DND-41 (cell line): ENCODE results near the gene VAV2.

Source experiments
- ATAC-seq: fragments of 200-7000 bp; cut with Tn5 transposase; 3 replicates; pipeline ENCODE4 v1.9.1; 2021; ENCODE audit warnings: low read depth; ENCODE audit not compliant: insufficient read depth
- DNase-seq: peaks from one replicate; pipeline ENCODE4 v3.0.0-alpha.2; 2020
- H2AFZ ChIP-seq: 2 replicates; pipeline ENCODE4 v1.6.0; 2012; ENCODE audit warnings: low read depth, low read length
- H3K27ac ChIP-seq: 2 replicates; pipeline ENCODE4 v1.5.1; 2012; ENCODE audit warnings: low read length, inconsistent platforms
- H3K27me3 ChIP-seq: fragments of 200-600 bp; sonication (generic); 2 replicates; pipeline ENCODE4 v1.6.0; 2012; ENCODE audit warnings: low read length, mild to moderate bottlenecking, inconsistent platforms; ENCODE audit not compliant: insufficient read depth, poor library complexity
- H3K36me3 ChIP-seq: 2 replicates; pipeline ENCODE4 v1.5.1; 2012; ENCODE audit warnings: low read length, inconsistent platforms; ENCODE audit not compliant: insufficient read depth
- H3K4me1 ChIP-seq: 2 replicates; pipeline ENCODE4 v1.5.1; 2012; ENCODE audit warnings: mild to moderate bottlenecking, low read length; ENCODE audit not compliant: insufficient read depth
- H3K4me2 ChIP-seq: 2 replicates; pipeline ENCODE4 v1.6.0; 2012; ENCODE audit warnings: mild to moderate bottlenecking, moderate library complexity, low read length, inconsistent platforms; ENCODE audit not compliant: insufficient read depth
- H3K4me3 ChIP-seq, 2 experiments: fragments of 200-600 bp in 1 of 2; shearing (Covaris generic) in 1 of 2; 2 replicates each; pipeline ENCODE4 v1.5.1; 2012 to 2016; ENCODE audit warnings: inconsistent platforms in 2 of 2, low read length in 2 of 2, mild to moderate bottlenecking in 2 of 2, low read depth in 1 of 2, moderate library complexity in 1 of 2
- H3K79me2 ChIP-seq: 2 replicates; pipeline ENCODE4 v1.6.0; 2012; ENCODE audit warnings: low read length, inconsistent platforms; ENCODE audit not compliant: insufficient read depth
- H3K9ac ChIP-seq: 2 replicates; pipeline ENCODE4 v1.6.0; 2012; ENCODE audit warnings: low read depth, mild to moderate bottlenecking, inconsistent platforms, low read length, moderate library complexity
- H3K9me3 ChIP-seq: 2 replicates; pipeline ENCODE4 v1.5.1; 2012; ENCODE audit warnings: low read length, moderate library complexity, mild to moderate bottlenecking, inconsistent platforms; ENCODE audit not compliant: insufficient read depth, severe bottlenecking
- H4K20me1 ChIP-seq: 2 replicates; pipeline ENCODE4 v1.6.0; 2012; ENCODE audit warnings: low read length; ENCODE audit not compliant: insufficient read depth
- EZH2 ChIP-seq: IDR thresholded peaks from 3 replicates; pipeline ENCODE4 v1.6.1; 2012; ENCODE audit warnings: borderline replicate concordance, low read depth, mild to moderate bottlenecking, moderate library complexity, low read length, inconsistent platforms; ENCODE audit not compliant: severe bottlenecking
- TF ChIP-seq, protein P1 (sequence below): IDR thresholded peaks from 2 replicates; pipeline ENCODE4 v1.5.1; 2012; ENCODE audit warnings: borderline replicate concordance, low read length, moderate library complexity, mild to moderate bottlenecking; ENCODE audit not compliant: poor library complexity, severe bottlenecking; ENCODE audit errors: extremely low read depth

The VAV2 gene

DNA sequence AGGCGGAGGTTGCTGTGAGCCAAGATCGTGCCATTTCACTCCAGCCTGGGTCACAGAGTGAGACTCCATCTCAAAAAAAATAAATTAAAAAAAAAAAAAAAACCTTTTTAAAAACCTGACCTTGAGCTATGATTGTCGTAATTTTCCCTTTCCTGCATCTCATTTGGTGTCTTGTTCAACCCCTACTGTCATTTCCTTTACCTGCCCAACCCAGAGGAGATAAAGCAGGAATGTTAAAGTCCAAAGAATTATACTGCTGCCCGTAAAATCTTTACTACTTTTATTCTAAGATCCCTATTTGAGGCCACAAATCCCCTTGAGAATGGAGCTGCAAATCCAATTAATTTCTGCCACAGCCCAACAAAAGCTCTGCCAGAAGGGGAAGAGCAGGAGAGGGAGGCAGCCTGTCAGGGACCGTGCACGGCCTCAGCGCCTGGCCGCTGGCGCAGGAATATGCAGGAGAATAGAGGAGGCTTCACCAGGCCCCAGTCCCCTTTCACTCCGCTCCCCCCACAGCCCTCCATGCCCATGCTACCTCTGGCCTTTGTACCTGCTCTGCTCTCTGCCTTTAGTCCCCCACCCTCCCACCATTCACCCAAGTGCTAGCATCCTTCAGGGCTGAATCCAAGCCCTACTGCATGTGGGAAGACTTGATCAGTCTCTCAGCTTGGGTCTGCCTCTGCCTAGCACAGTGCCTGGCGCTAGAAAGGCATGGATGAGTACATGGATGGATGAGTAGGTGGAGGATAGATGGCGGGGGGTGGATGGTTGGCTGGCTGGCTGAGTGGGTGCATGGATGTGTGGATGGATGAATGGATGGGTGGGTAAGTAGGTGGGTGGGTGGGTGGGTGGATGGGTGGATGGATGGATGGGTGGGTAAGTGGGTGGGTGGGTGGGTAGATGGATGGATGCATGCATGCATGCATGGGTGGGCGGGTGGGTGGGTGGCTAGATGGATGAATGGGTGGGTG is 154.2 kb downstream of the VAV2 start:
- Histone ChIP-seq H3K4me1 (no peaks in the 10 kb centered on the region), H3K79me2 (no peaks in the 10 kb centered on the region), H3K27ac (no peak overlapping the region), H3K36me3 (no peaks in the 10 kb centered on the region), H3K9me3 (no peaks in the 10 kb centered on the region), H2AFZ (no peak overlapping the region), H4K20me1 (no peaks in the 10 kb centered on the region), H3K27me3 (no peaks in the 10 kb centered on the region), H3K9ac (no peak overlapping the region), H3K4me3 (no peak overlapping the region), H3K4me2 (no peak overlapping the region)
- ATAC-seq (no peak), DNase-seq (no peak)
- TF ChIP-seq, protein P1, sequence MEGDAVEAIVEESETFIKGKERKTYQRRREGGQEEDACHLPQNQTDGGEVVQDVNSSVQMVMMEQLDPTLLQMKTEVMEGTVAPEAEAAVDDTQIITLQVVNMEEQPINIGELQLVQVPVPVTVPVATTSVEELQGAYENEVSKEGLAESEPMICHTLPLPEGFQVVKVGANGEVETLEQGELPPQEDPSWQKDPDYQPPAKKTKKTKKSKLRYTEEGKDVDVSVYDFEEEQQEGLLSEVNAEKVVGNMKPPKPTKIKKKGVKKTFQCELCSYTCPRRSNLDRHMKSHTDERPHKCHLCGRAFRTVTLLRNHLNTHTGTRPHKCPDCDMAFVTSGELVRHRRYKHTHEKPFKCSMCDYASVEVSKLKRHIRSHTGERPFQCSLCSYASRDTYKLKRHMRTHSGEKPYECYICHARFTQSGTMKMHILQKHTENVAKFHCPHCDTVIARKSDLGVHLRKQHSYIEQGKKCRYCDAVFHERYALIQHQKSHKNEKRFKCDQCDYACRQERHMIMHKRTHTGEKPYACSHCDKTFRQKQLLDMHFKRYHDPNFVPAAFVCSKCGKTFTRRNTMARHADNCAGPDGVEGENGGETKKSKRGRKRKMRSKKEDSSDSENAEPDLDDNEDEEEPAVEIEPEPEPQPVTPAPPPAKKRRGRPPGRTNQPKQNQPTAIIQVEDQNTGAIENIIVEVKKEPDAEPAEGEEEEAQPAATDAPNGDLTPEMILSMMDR, result no peak
- no peak for TF ChIP-seq EZH2

DNA sequence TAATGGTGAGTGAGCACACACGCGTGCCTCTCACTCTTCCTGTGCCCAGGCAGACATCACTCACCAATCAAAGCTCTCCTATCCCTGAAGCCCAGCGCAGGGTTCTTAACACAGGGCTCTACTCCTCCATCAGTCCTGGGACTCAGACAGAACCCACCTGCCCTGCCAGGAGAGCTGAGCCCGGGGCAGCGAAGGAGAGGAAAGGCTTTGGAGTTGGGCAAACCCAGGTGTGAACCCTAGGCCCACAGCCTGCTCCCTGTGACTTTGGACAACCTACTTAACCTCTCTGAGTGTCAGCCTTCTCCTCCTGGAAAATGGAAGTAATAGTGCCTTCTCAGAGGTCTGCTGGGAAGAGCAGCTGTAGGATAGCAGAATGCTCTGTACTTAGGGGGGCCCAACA is 155.3 kb downstream of the VAV2 start:
- Histone ChIP-seq H3K4me3 (no peak overlapping the region), H3K79me2 (no peaks in the 10 kb centered on the region), H3K9me3 (no peaks in the 10 kb centered on the region), H3K4me2 (no peak overlapping the region), H3K9ac (no peak overlapping the region), H3K36me3 (no peaks in the 10 kb centered on the region), H3K27ac (no peak overlapping the region), H2AFZ (no peak overlapping the region), H3K27me3 (no peaks in the 10 kb centered on the region), H3K4me1 (no peaks in the 10 kb centered on the region), H4K20me1 (no peaks in the 10 kb centered on the region)
- ATAC-seq (no peak), DNase-seq (no peak)
- no peak for TF ChIP-seq EZH2
- TF ChIP-seq, protein P1, result no peak

DNA sequence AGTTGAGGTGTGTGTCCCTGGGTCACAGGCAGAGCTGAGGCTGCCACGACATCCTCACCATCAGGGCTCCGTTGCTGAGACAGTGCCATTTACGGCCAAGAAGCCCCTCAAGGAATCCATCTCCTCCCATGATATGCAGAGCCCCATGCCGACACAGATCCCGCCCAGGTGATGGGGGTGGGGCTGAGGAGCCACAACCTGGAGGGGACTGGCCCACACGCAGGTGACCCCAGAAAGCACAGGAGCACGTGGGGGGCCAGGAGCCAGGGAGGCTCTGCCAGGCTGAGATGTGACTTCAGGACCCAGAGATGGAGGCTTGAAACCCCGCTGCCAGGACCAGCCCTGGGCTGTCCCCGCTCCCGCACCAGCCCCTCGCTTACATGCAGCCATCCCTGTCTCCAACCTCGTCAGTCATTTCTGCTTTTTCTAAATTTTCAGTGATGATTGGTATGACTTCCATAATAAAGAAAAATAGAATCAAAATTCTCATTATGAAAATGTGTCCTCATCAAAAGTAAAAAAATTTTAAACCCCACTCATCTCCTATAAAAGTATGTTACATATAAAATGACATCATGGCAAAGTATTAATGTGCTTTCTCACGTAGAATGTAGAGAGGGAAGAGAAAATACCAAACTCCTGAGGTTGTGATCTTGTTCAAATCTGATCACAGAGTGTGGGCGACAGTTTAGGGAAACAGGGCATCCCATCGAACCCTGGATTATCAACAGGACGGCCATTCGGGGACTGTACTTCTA is 155.9 kb downstream of the VAV2 start:
- Histone ChIP-seq H3K4me3 (no peak overlapping the region), H3K27me3 (no peaks in the 10 kb centered on the region), H2AFZ (no peak overlapping the region), H3K4me2 (no peak overlapping the region), H4K20me1 (no peaks in the 10 kb centered on the region), H3K27ac (no peak overlapping the region), H3K4me1 (no peaks in the 10 kb centered on the region), H3K79me2 (no peaks in the 10 kb centered on the region), H3K36me3 (no peaks in the 10 kb centered on the region), H3K9ac (no peak overlapping the region), H3K9me3 (no peaks in the 10 kb centered on the region)
- ATAC-seq (no peak), DNase-seq (no peak)
- TF ChIP-seq, protein P1, result no peak
- TF ChIP-seq EZH2, result no peak
